Stimulated activated CD4-positive, alpha-beta T cell treated with anti-CD3 and anti-CD28 coated beads, Interleukin-15, amount 100 ng/mL, for 1 hour (primary cell): Measurements from ENCODE around the gene OBSCN.

Source experiments
- DNase-seq, 2 donors: peaks; one replicate each; pipeline ENCODE4 v3.0.0-alpha.2; 2020; ENCODE audit warnings: low read depth in 1 of 2, low spot score in 1 of 2

The OBSCN gene

GRCh38 chr1:228275430-228276173 is 67.8 kb downstream of the OBSCN start:
- DNase-seq = peak; percentile 78 to 79

GRCh38 chr1:228276174-228276831 is 68.5 kb downstream of the OBSCN start:
- no peak for DNase-seq

- no peak for DNase-seq
Observed at GRCh38 chr1:228276901-228277490, 69.2 kb downstream of the OBSCN start.

DNA sequence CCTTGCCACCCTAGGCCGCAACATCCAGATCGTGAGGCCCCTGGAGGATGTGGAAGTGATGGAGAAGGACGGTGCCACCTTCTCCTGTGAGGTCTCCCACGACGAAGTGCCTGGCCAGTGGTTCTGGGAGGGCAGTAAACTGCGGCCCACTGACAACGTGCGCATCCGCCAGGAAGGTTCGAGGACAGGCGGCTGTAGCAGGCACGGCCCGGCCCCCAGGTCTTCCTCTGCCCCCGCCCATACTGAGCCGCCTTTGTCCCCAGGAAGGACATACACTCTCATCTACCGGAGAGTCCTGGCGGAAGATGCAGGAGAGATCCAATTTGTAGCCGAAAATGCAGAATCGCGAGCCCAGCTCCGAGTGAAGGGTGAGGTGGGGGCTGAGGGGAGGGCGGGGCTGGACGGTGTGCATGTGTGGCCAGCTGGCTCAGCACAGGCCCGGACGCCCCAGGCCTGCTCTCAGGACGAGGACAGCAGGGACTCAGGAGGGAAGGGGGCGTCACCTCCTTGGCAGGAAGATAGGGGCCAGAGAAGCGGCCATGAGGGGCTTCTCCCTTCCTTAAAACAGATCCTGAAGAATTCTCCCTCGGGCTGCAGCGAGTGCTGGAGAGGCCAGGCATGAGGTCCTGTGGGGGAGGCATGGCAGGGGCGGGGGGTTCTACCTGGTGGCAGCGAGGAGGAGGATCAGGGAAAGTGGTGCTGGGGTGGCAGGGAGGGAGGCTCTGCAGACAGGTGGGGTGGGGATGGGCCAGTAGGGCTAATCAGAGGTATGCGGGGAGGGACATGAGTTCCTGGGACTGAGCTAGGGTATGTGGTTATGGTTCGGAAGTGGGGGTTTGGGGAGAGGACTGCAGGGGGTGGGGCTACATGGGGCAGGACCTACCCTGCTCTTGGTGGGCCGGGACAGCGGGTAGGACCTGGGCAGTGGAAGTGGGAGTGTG is 69.9 kb downstream of the OBSCN start:
- no peak for DNase-seq

DNA sequence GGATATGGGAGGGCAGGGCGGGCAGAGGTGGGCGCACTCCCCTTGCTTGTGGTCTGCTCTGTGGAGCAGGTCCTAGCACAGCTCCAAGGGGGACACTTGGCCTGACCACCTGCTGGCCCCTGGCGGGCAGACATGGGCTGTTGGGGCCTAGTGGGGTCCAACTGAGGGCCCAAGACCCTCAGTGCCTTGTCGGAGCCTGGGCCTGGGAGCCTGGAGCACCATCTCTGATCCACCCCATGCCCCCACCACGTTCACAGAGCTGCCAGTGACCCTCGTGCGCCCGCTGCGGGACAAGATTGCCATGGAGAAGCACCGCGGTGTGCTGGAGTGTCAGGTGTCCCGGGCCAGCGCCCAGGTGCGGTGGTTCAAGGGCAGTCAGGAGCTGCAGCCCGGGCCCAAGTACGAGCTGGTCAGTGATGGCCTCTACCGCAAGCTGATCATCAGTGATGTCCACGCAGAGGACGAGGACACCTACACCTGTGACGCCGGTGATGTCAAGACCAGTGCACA is 70.6 kb downstream of the OBSCN start:
- DNase-seq = no peak

DNA sequence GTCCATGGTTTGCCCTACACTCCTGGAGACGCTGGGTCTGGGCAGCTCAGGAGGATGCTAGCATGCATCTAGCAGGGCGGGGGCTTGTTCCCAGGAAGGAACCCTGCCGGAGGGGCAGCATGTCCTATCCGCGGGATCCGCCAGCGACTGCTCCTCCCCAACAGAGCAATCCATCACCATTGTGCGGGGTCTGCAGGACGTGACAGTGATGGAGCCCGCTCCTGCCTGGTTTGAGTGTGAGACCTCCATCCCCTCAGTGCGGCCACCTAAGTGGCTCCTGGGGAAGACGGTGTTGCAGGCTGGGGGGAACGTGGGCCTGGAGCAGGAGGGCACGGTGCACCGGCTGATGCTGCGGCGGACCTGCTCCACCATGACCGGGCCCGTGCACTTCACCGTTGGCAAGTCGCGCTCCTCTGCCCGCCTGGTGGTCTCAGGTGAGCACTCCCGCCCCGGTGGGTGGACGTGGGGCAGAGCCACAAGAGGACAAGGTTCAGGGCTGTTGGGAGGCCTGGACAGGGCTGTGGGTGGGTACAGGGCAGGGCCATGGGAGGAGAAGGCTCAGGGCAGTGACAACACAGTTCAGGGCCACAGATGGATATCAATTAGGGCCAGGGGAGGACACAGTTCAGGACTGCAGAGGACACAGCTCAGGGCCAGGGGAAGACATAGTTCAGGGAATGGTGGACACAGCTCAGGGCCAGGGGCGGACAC is 71.3 kb downstream of the OBSCN start:
- no peak for DNase-seq

GRCh38 chr1:228279722-228280105 is 71.9 kb downstream of the OBSCN start:
- DNase-seq = no peak

GRCh38 chr1:228280106-228280901 is 72.5 kb downstream of the OBSCN start:
- no peak for DNase-seq

DNA sequence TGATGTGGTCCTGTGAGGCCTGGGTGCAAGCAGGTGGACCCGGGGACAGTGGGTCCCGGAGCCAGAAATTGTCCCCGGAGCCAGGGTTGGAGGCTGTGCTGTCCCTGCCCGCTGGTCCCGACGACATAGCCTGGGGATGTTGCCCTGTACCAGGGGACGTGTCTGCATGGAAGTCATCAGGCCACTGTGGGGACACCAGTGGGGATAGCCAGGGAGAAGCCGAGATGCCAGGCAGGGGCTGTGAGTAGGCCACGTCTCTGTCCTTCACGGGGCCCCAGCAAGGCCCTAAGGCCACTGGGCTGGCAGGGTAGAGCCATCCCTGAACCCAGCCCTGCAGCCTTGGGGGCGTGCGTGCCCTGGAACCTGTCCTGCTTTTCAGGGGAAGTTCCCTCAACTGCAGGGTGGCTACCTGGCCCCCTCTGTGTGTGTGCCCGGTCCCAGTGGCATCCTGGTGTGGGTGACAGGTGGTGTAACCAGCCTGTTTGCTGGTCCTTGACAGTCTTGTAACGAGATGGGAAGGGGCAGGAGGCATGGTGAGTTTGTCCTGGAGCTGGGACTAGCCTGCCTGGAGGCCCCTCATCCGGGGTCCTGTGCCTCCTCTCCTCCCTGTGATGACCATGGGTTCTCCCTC is 73.2 kb downstream of the OBSCN start:
- DNase-seq = no peak

DNA sequence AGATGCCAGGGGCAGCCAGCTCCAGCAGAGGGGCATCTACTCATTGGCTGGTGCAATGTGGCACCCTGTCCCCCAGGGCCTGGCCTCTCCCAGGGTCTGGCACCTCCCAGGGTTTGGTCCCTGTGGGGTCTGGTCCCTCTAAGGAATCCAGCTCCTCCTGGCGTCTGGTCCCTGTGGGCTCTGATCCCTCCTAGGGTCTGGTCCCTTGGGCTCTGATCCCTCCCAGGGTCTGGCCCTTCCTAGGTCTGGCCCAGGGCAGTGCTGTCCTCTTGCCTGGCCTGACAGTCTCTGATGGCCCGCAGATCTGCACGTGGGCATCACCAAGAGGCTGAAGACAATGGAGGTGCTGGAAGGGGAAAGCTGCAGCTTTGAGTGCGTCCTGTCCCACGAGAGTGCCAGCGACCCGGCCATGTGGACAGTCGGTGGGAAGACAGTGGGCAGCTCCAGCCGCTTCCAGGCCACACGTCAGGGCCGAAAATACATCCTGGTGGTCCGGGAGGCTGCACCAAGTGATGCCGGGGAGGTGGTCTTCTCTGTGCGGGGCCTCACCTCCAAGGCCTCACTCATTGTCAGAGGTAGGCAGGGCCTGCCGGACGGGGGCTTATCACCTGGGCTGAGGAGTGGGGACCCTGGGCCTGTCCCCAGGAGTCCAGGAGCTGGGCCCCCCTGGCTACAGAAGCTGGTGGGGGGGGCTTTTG is 73.9 kb downstream of the OBSCN start:
- DNase-seq = no peak

DNA sequence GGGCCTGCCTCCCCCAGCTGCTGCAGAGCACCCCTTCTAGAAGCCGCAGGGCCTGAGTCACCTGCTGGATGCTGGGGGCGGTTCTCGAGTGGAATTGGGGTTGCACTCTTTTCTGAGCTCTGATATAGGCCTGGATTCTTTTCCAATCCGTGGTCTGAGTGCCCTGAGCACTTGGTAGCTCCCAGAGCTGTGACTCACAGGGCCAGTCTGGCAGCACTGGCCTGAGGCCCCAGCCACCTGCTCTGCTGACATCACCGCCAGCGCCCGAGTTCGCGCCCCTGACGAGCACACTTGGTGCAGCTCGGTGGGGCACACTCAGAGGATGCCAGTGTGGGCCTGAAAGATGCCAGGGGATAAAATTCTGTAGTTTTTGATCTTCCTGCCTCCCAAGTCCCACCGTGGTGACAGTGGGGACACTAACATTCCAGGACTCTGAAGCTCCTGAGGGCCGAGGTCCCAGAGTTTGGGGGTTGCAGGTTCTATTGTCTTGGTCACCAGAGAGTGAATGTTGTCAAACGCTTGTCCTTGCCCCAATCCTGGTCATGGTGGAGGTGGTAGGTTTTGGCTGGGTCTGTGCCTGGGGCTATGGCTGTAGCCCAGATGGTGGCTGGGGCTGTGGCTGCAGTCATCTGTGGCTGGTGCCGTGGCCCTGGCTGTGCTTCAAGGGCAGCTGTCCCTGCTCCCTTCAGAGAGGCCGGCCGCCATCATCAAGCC is 74.6 kb downstream of the OBSCN start:
- DNase-seq = no peak

DNA sequence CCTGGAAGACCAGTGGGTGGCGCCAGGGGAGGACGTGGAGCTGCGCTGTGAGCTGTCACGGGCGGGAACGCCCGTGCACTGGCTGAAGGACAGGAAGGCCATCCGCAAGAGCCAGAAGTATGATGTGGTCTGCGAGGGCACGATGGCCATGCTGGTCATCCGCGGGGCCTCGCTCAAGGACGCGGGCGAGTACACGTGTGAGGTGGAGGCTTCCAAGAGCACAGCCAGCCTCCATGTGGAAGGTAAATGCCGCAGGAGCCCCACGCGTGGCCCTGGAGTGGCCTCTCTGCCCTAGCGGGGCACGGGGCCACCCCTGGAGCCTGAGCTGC is 75.2 kb downstream of the OBSCN start:
- DNase-seq = no peak

DNA sequence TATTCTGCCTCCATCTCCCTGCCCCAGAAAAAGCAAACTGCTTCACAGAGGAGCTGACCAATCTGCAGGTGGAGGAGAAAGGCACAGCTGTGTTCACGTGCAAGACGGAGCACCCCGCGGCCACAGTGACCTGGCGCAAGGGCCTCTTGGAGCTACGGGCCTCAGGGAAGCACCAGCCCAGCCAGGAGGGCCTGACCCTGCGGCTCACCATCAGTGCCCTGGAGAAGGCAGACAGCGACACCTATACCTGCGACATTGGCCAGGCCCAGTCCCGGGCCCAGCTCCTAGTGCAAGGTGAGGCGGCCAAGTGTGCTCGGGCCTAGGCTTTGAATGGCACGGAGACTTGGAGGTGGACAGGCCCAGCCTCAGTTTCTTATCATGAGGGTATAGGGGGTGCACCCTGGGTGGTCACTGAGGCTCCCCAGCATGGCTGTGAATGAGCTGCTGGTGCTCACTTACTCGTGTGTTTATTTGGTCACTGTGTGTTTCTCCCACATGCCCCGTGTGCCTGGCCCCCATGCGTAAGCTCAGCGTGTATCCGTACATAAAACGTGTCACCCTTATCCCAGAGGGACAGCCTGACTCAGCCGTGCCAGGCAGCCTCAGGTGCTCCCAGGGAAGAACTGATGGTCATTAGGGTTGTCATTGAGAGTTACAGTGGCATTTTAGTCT is 75.8 kb downstream of the OBSCN start:
- DNase-seq = no peak

DNA sequence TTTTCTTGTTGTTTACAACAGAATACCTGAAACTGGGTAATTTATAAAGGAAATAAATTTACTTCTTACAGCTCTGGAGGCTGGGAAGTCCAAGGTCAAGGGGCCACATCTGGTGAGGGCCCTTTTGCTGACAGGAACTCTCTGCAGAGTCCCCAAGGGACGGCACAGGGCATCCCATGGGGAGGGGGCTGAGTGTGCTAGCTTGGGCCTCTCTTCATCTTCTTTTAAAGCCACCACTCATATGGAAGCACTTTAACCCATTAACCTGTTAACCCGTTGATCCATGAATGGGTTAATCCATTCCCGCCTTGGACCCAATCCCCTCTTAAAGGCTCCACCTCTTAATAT is 76.3 kb downstream of the OBSCN start:
- no peak for DNase-seq

DNA sequence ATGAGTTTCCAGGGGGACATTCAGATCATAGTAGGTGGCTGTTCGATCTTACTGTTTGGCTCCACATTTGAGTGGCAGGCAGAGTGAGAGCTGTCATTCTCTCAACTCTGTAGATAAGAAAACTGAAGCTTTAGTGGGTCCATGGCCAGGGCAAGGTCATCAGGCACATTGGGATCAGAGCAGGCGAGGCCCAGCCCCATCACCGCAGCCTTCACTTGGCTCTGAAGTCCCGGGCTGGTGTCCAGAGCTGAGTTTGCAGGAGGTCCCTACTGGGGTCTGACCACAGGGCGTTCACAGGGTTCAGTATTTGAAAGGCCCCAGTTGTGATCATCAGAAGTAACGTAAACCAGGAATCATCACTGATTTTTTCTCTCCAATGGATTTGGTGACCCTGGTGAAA is 76.7 kb downstream of the OBSCN start:
- no peak for DNase-seq

DNA sequence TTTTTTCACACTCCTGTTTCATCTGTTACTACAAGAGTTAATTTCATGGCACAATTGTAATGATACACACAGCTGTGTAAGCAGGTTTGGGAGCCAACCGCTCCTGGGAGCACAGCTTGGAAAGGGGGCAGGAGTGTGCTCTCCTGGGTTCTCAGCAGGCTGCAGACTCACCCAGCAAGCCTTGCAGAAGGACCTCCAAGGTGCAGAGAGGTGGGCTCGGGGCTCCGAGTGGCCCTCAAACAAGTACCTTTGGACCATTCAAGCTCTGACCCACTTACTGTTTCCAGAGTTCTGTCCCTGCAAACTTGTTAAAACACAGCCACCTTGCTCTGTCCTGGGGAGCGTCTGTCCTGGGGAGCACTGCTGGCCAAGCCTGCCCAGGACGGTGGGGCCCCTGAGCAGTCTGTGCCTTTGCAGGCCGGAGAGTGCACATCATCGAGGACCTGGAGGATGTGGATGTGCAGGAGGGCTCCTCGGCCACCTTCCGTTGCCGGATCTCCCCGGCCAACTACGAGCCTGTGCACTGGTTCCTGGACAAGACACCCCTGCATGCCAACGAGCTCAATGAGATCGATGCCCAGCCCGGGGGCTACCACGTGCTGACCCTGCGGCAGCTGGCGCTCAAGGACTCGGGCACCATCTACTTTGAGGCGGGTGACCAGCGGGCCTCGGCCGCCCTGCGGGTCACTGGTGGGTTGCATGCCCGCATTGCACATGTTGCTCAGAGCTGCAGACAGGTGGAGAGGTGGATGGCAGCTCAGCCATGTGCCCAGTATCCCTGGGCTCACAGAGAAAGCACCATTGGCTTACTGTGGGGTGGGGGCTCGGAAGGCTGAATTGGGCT is 78.0 kb downstream of the OBSCN start:
- DNase-seq = no peak
